ENCODE measurements around the gene C19orf25. TPM values are rescaled to one million over a fixed set of nuclear protein-coding genes. Genes with fewer than 3 reads are reported as not detected.

Gene C19orf25
- total RNA-seq, 1 donor: 30.0 TPM

- peaks cover 44% of the 10 kb centered on the region for H4K20me1 ChIP-seq (ENCODE audit: insufficient read depth, low read length)
- H3K27ac ChIP-seq (ENCODE audit: low read depth, low read length): no peak overlapping the region
- H2AFZ ChIP-seq (ENCODE audit: low read length): no peak overlapping the region
- no peaks in the 10 kb centered on the region for H3K79me2 ChIP-seq (ENCODE audit: insufficient read depth, low read length)
- H3K9me3 ChIP-seq (ENCODE audit: low read depth, low read length): no peaks in the 10 kb centered on the region
- no peaks in the 10 kb centered on the region for H3K36me3 ChIP-seq (ENCODE audit: insufficient read depth, low read length)
- peaks cover 50% of the 10 kb centered on the region for H3K27me3 ChIP-seq (ENCODE audit: insufficient read depth, low read length)
- DNase-seq (ENCODE audit: insufficient read length, low spot score, missing footprints): no peak
- no peak overlapping the region for H3K4me3 ChIP-seq (ENCODE audit: insufficient read depth, low read length)
- no peak for TF ChIP-seq CTCF (IDR thresholded peaks at IDR 0.05; ENCODE audit: extremely low read depth, low read depth, low read length)
- H3K4me1 ChIP-seq (ENCODE audit: insufficient read depth, low read length): no peaks in the 10 kb centered on the region
- H3K4me2 ChIP-seq (ENCODE audit: insufficient read depth, low read length): no peak overlapping the region
Observed at GRCh38 chr19:1466461-1467214, 12.4 kb downstream of the C19orf25 start.

GRCh38 chr19:1466018-1466460, 13.0 kb downstream of the C19orf25 start:
- TF ChIP-seq CTCF (IDR thresholded peaks at IDR 0.05; ENCODE audit: extremely low read depth, low read depth, low read length): no peak
- DNase-seq (ENCODE audit: insufficient read length, low spot score, missing footprints): no peak
- no peaks in the 10 kb centered on the region for H3K4me1 ChIP-seq (ENCODE audit: insufficient read depth, low read length)
- no peak overlapping the region for H3K27ac ChIP-seq (ENCODE audit: low read depth, low read length)
- no peak overlapping the region for H3K4me2 ChIP-seq (ENCODE audit: insufficient read depth, low read length)
- no peaks in the 10 kb centered on the region for H3K9me3 ChIP-seq (ENCODE audit: low read depth, low read length)
- peaks cover 38% of the 10 kb centered on the region for H4K20me1 ChIP-seq (ENCODE audit: insufficient read depth, low read length)
- H3K79me2 ChIP-seq (ENCODE audit: insufficient read depth, low read length): no peaks in the 10 kb centered on the region
- no peak overlapping the region for H2AFZ ChIP-seq (ENCODE audit: low read length)
- peaks cover 44% of the 10 kb centered on the region for H3K27me3 ChIP-seq (ENCODE audit: insufficient read depth, low read length)
- no peaks in the 10 kb centered on the region for H3K36me3 ChIP-seq (ENCODE audit: insufficient read depth, low read length)
- H3K4me3 ChIP-seq (ENCODE audit: insufficient read depth, low read length): no peak overlapping the region

- DNase-seq (ENCODE audit: insufficient read length, low spot score, missing footprints): peak; percentile 97
- no peak overlapping the region for H2AFZ ChIP-seq (ENCODE audit: low read length)
- H3K27ac ChIP-seq (ENCODE audit: low read depth, low read length): no peak overlapping the region
- H3K79me2 ChIP-seq (ENCODE audit: insufficient read depth, low read length): no peaks in the 10 kb centered on the region
- TF ChIP-seq CTCF (IDR thresholded peaks at IDR 0.05; ENCODE audit: extremely low read depth, low read depth, low read length): peak; percentile 31
- H3K9me3 ChIP-seq (ENCODE audit: low read depth, low read length): no peaks in the 10 kb centered on the region
- peaks cover 38% of the 10 kb centered on the region for H3K27me3 ChIP-seq (ENCODE audit: insufficient read depth, low read length)
- H3K4me3 ChIP-seq (ENCODE audit: insufficient read depth, low read length): no peak overlapping the region
- H4K20me1 ChIP-seq (ENCODE audit: insufficient read depth, low read length): peaks cover 32% of the 10 kb centered on the region
- no peak overlapping the region for H3K4me2 ChIP-seq (ENCODE audit: insufficient read depth, low read length)
- H3K36me3 ChIP-seq (ENCODE audit: insufficient read depth, low read length): no peaks in the 10 kb centered on the region
- no peaks in the 10 kb centered on the region for H3K4me1 ChIP-seq (ENCODE audit: insufficient read depth, low read length)
Observed at GRCh38 chr19:1465191-1466016, 13.6 kb downstream of the C19orf25 start.

- Histone ChIP-seq H3K36me3 (ENCODE audit: insufficient read depth, low read length) (no peaks in the 10 kb centered on the region), H3K4me1 (ENCODE audit: insufficient read depth, low read length) (no peaks in the 10 kb centered on the region), H3K27ac (ENCODE audit: low read depth, low read length) (no peak overlapping the region), H2AFZ (ENCODE audit: low read length) (no peak overlapping the region), H3K9me3 (ENCODE audit: low read depth, low read length) (no peaks in the 10 kb centered on the region), H4K20me1 (ENCODE audit: insufficient read depth, low read length) (peaks cover 27% of the 10 kb centered on the region), H3K4me3 (ENCODE audit: insufficient read depth, low read length) (no peak overlapping the region), H3K79me2 (ENCODE audit: insufficient read depth, low read length) (no peaks in the 10 kb centered on the region), H3K4me2 (ENCODE audit: insufficient read depth, low read length) (no peak overlapping the region), H3K27me3 (ENCODE audit: insufficient read depth, low read length) (peaks cover 17% of the 10 kb centered on the region)
- no peak for DNase-seq (ENCODE audit: insufficient read length, low spot score, missing footprints)
- TF ChIP-seq CTCF (IDR thresholded peaks at IDR 0.05; ENCODE audit: extremely low read depth, low read depth, low read length): no peak
Observed at GRCh38 chr19:1461862-1462261, 17.2 kb downstream of the C19orf25 start.
